SIG-M5 treated with dmso at 0.1 percent for 504 hours (cell line): ENCODE measurements around the gene TTBK1.
"Not testable (repeated sequence)": the region's sequence is repeated elsewhere in the genome, so short reads cannot be mapped to it uniquely, and the experiment has no call there.

Experiments
- DNase-seq: peaks from one replicate; lab custom pipeline; 2025; ENCODE audit not compliant: unreplicated experiment; lab: John Stamatoyannopoulos, UW

The TTBK1 gene

DNA sequence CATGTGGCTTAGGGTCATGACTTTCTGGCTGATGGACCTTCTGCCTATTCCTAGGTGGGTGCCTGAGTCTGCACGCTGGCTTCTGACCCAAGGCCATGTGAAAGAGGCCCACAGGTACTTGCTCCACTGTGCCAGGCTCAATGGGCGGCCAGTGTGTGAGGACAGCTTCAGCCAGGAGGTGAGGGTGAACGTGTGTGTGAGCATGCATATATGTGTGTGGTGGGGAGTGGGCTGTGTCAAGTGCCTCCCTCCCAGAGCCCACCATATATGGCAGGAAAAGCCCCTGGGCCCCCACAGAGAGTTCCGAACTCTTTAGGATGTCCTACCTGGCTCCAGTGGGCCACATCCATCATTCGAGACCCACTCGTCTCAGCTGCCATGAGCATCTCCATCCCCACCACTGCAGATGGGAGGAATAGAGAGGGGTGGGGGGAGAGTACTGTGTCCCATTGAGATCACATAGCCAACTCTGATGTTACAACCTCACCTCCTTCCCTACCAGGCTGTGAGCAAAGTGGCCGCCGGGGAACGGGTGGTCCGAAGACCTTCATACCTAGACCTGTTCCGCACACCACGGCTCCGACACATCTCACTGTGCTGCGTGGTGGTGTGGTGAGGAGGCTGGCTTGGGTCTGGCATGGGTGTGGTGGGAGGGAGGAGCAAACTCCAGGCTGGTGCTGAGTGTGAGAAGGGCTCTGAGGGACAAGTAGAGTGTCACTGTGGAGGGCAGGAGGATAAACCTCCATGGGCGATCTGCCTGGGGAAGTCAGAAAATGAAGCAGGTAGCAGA is 58.0 kb downstream of the TTBK1 start:
- no peak for DNase-seq

GRCh38 chr6:43302126-43302525 is 58.8 kb downstream of the TTBK1 start:
- no peak for DNase-seq

GRCh38 chr6:43303006-43303405 is 59.7 kb downstream of the TTBK1 start:
- DNase-seq: not testable (repeated sequence)

DNA sequence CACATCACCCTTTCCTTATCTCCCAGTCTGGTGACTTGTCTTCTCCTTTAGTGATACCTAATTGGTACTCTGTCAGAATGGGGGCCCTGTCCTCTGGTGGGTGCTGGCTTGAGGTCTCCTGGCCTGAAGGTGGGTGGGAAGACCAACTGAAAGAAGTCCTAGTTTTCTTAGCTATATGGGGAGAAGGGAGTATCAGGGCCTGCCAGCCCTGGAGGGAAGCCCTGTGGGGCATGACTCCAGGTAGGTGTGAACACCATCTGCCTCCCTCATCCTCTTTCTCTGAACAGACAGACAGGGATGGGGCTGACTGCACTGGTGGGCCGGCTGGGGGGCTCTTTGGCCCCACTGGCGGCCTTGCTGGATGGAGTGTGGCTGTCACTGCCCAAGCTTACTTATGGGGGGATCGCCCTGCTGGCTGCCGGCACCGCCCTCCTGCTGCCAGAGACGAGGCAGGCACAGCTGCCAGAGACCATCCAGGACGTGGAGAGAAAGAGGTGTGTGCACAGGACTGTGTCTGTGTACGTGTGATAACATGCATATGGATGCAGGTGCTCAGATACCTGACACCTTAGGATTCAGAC is 60.6 kb downstream of the TTBK1 start:
- DNase-seq: no peak

DNA sequence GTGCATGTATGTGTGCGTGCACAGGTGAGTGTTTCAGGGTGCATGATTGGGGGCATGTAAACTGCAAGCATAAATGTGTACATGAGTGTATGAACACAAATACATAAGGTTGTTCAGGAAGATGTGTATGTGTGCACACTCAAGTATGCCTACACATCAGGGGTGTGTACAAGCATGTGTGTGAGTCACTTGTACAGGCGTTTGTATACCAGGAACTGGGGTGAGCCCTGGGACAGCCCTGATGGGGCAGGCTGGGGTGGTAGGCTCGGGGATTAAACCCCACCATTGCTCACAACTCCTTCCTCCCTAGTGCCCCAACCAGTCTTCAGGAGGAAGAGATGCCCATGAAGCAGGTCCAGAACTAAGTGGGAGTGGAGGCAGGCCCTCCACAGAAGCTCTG is 61.1 kb downstream of the TTBK1 start:
- DNase-seq: no peak

DNA sequence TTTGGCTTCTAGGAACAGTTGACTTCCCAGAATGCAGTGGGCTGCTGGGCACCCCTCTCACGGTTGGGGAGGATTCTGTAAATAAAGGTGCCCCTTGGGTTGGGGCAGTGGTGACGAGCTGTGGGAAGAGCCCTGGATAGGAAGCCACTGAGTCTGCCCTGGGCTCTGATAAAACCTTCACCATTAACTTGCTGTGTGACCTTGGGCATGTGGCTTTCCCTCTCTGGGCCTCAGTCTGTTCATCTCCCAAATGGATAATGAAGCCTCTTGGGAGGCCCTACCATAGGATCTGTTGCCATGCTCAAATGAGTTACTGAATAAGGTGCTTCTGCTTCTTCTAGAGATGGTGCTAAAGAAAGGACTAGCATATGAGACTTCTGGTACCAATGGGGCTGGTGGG is 61.6 kb downstream of the TTBK1 start:
- DNase-seq: no peak

DNA sequence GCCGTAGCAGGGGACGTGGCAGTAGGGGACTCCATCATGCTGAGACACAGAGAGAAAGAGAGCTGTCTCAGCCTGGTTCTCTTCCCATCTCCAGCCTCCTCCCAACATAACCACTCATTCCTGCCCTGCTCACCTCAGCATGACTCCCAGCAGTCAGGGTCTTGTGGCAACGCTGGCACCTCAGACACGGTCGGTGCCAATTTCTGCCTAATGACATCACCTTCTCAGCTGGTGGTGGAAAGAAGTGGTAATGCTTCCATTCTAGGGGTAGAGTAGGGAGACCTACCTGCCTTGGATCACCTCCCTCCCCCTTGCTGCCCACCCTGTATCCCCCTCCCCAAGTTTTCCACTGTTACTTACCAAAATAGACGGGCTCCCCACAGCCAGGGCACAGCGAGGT is 62.8 kb downstream of the TTBK1 start:
- DNase-seq: no peak

- DNase-seq: no peak
These were observed 64.3 kb downstream of the TTBK1 start for GRCh38 chr6:43307451-43308100.

DNA sequence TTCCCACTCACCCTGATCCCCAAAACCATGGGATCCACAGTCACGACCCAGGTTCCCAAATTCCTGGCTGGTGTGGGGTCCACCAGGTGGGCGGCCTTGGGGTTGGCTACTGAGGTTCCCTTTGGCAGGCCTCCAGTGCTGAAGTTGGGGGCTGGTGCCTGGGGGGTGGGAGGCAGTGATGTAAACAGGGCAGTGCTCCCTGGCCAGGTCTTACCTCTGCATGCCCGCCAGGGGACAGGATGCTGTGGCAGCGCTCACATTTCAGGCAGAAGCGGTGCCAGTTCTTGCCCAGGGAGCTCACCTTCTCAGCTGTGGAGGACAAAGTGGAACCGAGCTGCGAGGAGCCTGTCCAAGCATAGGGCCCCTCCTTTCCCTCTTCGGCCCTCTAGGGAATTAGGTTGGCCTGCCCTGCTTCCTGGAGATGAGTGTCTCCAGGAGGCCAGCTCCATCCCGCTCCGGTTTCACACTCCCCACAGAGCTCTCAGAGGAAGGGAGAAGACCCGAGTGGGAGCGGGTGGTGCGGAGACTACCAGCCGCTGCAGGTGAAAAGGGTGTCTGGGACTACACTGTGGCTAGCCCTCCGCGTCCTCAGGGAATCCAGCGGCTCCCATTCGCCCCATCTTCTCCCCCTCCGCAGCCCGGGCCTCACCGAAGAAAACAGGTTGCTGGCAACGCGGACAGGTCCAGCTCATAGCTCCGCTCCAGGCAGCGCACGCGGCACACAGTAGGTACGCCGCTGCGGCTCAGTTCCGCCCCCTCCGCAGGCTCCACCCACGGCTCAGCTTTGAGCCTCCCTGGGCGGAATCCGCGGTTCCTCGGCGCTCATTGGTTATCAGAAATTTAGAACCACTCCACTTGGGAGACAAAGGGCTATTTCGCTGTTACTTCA is 65.1 kb downstream of the TTBK1 start, which contains the start of gene CRIP3:
Gene CRIP3 (minus strand): TSS at position 726 of the 889 bp plus-strand sequence. CDS start 34 bp downstream, at position 692.
- no peak for DNase-seq

GRCh38 chr6:43308990-43309477 is 65.8 kb downstream of the TTBK1 start:
- DNase-seq: no peak

- DNase-seq: no peak
These were observed 66.9 kb downstream of the TTBK1 start for GRCh38 chr6:43310134-43310533.

- DNase-seq: peak; percentile 55
These were observed 67.3 kb downstream of the TTBK1 start for GRCh38 chr6:43310624-43311023.

DNA sequence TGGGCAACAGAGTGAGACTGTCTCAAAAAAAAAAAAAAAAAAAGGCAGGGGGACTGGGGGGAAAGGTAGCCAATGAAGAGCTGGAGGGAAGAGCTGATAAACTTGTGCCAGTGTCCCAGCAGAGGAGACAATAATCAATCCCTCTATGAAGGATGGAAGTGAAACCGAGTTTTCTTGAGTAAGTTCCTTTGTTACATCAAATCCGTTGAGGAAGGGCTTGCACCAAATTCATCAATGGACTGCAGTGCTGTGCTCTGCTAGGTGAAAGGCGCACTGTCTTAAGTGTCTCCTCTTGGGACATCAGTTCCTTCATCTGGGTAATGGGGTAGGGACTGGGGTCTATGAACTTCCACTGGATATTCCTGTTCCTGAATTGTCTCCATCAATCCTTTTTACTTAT is 68.4 kb downstream of the TTBK1 start:
- peak; percentile 80 for DNase-seq

- no peak for DNase-seq
These were observed 70.5 kb downstream of the TTBK1 start for GRCh38 chr6:43313813-43314212.

DNA sequence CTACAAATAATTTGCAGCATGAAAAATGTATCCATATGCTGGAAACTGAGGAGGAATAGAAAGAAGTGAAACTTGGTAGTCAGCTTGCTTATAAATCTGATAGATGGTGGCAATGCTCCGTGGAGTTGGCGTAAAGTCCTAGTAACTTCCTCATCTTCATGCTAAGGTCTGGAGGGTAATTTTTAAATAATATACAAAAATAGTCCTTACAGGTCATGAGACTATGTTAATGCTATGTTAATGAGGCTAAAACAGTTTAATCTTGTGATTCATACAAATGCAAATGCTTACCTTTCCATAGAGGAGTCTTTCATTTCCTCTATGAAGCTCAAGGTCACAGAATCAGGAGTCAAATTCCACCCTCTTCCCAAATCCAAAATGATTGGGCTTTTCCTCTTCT is 74.7 kb downstream of the TTBK1 start:
- DNase-seq: no peak

DNA sequence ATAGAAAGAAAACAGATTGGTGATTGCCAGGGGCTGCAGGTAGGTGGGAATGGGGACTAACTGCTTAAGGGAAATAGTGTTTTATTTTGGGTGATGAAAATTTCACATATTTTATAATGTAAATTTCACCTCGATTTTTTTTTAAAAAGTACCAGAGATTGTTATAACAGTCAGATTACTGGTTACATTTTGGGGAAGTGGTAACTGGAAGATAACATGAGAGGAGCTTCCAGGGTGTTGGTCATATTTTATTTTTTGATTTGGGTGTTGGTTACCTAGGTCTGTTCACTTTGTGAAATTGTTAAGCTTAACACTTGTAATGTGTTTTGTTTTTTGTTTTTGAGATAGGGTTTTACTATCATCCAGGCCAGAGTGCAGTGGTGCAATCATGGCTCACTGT is 82.6 kb downstream of the TTBK1 start:
- no peak for DNase-seq

GRCh38 chr6:43328528-43328927 is 85.2 kb downstream of the TTBK1 start:
- DNase-seq: no peak

- DNase-seq: no peak
These were observed 88.2 kb downstream of the TTBK1 start for GRCh38 chr6:43331470-43331869.

- peak; percentile 85 for DNase-seq
These were observed 88.6 kb downstream of the TTBK1 start for GRCh38 chr6:43331891-43332290.

DNA sequence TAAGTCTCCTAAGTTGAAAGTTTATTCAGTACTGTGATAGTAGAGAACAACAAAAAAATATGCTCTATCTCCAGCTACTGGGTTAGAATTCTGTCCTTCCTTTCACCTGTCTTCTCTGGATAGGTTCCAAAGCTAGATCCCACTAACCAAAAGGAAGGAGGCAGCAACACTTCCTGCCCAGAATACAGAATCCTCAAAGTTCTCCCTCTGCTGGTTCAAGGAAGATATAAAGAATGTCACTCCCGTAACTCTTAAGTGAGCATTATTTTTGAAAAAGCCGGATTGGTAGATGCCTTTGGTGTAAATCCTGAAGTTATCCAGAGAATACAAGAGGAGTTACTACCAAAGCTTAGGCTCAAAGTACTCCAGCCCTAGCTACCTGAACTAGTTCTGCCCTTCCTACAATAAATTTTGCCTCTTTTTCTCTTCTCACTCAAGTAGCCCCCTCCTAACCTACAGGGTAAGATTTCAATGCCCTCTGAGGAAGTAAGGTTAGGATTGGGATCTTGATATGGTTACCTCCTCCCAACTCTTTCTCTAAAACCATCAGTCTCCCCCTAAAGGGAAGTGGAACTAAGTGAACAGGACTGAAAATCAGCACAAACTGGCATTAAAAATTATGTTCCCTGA is 91.3 kb downstream of the TTBK1 start:
- peak; percentile 50 for DNase-seq

GRCh38 chr6:43335469-43335868 is 92.2 kb downstream of the TTBK1 start:
- DNase-seq: no peak
